IMR-90 (cell line): Measurements from ENCODE around the gene FBXL19. TPM values are rescaled to one million over a fixed set of nuclear protein-coding genes. Genes with fewer than 3 reads are reported as not detected.

ENCODE experiments used
- ATAC-seq: fragments of 200-7000 bp; cut with Tn5 transposase; 2 replicates; pipeline ENCODE4 v1.9.1; 2020; ENCODE audit warnings: low read depth, mild to moderate bottlenecking, moderate library complexity
- BruUV-seq: library from RNA; stranded (reverse); fragments of 400-500 nt; replicated peaks from 2 replicates; lab custom pipeline; 2021; lab: Mats Ljungman, UMichigan
- CTCF ChIA-PET: fragments of 300-600 bp; formaldehyde crosslinking; extraction: SDS; loops from one replicate; lab custom pipeline; 2021; ENCODE audit warnings: antibody characterized with exemption; lab: Yijun Ruan, JAX
- POLR2A ChIA-PET: fragments of 300-600 bp; sonication (Branson Sonifier 250); formaldehyde crosslinking; loops from one replicate; lab custom pipeline; 2022; ENCODE audit warnings: antibody characterized with exemption; ENCODE audit not compliant: unreplicated experiment; lab: Charles Lee
- DNase-seq: peaks from one replicate; pipeline ENCODE4 v3.0.0; 2013
- H2AFZ ChIP-seq: replicated peaks from 2 replicates; pipeline ENCODE3; 2013; ENCODE audit warnings: low read length, mild to moderate bottlenecking; ENCODE audit not compliant: poor library complexity
- H2AK5ac ChIP-seq: 2 replicates; pipeline ENCODE4 v1.6.1; 2013; ENCODE audit warnings: low read depth, low read length, inconsistent platforms
- H2AK9ac ChIP-seq: replicated peaks from 2 replicates; pipeline ENCODE3; 2013; ENCODE audit warnings: mild to moderate bottlenecking, low read depth, low read length, moderate library complexity; ENCODE audit not compliant: poor library complexity
- H2BK120ac ChIP-seq: 2 replicates; pipeline ENCODE4 v1.6.1; 2013; ENCODE audit warnings: low read depth, low read length, inconsistent platforms
- H2BK15ac ChIP-seq: 3 replicates; pipeline ENCODE4 v1.6.1; 2013; ENCODE audit warnings: low read depth, low read length, inconsistent platforms
- H2BK20ac ChIP-seq: 2 replicates; pipeline ENCODE4 v1.6.1; 2013; ENCODE audit warnings: low read depth, mild to moderate bottlenecking, inconsistent platforms, low read length, moderate library complexity
- H2BK5ac ChIP-seq: 2 replicates; pipeline ENCODE4 v1.6.1; 2013; ENCODE audit warnings: mild to moderate bottlenecking, low read depth, low read length, inconsistent platforms; ENCODE audit not compliant: poor library complexity, severe bottlenecking
- H3K14ac ChIP-seq: replicated peaks from 2 replicates; pipeline ENCODE4 v1.6.1; 2013; ENCODE audit warnings: low read depth, low read length, inconsistent platforms
- H3K18ac ChIP-seq: 2 replicates; pipeline ENCODE4 v1.6.1; 2013; ENCODE audit warnings: low read depth, low read length, control low read depth
- H3K23ac ChIP-seq: 2 replicates; pipeline ENCODE4 v1.6.1; 2013; ENCODE audit warnings: low read depth, low read length, inconsistent platforms
- H3K27ac ChIP-seq: 2 replicates; pipeline ENCODE4 v1.5.1; 2013; ENCODE audit warnings: mild to moderate bottlenecking, control low read depth, low read length; ENCODE audit not compliant: insufficient read depth
- H3K27me3 ChIP-seq: 2 replicates; pipeline ENCODE4 v1.6.1; 2013; ENCODE audit warnings: low read length; ENCODE audit not compliant: control insufficient read depth, insufficient read depth
- H3K36me3 ChIP-seq: 2 replicates; pipeline ENCODE4 v1.6.1; 2013; ENCODE audit warnings: low read length, mixed read lengths; ENCODE audit not compliant: control insufficient read depth, insufficient read depth
- H3K4ac ChIP-seq: 2 replicates; pipeline ENCODE4 v1.6.1; 2013; ENCODE audit warnings: low read depth, low read length, inconsistent platforms
- H3K4me1 ChIP-seq: 2 replicates; pipeline ENCODE4 v1.6.1; 2013; ENCODE audit warnings: low read length, mixed read lengths; ENCODE audit not compliant: control insufficient read depth, insufficient read depth
- H3K4me2 ChIP-seq: 2 replicates; pipeline ENCODE4 v1.6.1; 2013; ENCODE audit warnings: low read depth, mild to moderate bottlenecking, control low read depth, low read length, moderate library complexity
- H3K4me3 ChIP-seq: 2 replicates; pipeline ENCODE4 v1.5.1; 2013; ENCODE audit warnings: low read depth, mild to moderate bottlenecking, control low read depth, low read length, moderate library complexity; ENCODE audit not compliant: insufficient read depth
- H3K56ac ChIP-seq: 2 replicates; pipeline ENCODE4 v1.6.1; 2013; ENCODE audit warnings: low read length, inconsistent platforms; ENCODE audit not compliant: insufficient read depth; ENCODE audit errors: extremely low read depth
- H3K79me1 ChIP-seq, 2 experiments: 2 replicates each; pipeline ENCODE4 v1.6.1; 2013; ENCODE audit warnings: low read length in 2 of 2, inconsistent platforms in 1 of 2, low read depth in 1 of 2
- H3K9ac ChIP-seq: 2 replicates; pipeline ENCODE4 v1.6.1; 2013; ENCODE audit warnings: low read depth, low read length, control low read depth
- H3K9me1 ChIP-seq: 2 replicates; pipeline ENCODE4 v1.6.1; 2013; ENCODE audit warnings: low read length, inconsistent platforms; ENCODE audit not compliant: insufficient read depth
- H3K9me3 ChIP-seq: 2 replicates; pipeline ENCODE4 v1.6.1; 2013; ENCODE audit warnings: low read length; ENCODE audit not compliant: control insufficient read depth, insufficient read depth
- H4K20me1 ChIP-seq: 2 replicates; pipeline ENCODE4 v1.6.1; 2013; ENCODE audit warnings: low read length, inconsistent platforms; ENCODE audit not compliant: insufficient read depth
- H4K5ac ChIP-seq: 2 replicates; pipeline ENCODE4 v1.6.1; 2013; ENCODE audit warnings: mild to moderate bottlenecking, low read depth, low read length, control low read depth
- H4K8ac ChIP-seq, 2 experiments: 2 replicates each; pipeline ENCODE4 v1.6.1; 2013; ENCODE audit warnings: low read depth in 2 of 2, low read length in 2 of 2, control low read depth in 1 of 2, inconsistent platforms in 1 of 2
- H4K91ac ChIP-seq: 2 replicates; pipeline ENCODE4 v1.6.1; 2013; ENCODE audit warnings: low read depth, low read length, inconsistent platforms; ENCODE audit not compliant: insufficient read depth
- BHLHE40 ChIP-seq: fragments of 150-350 bp; IDR thresholded peaks from 2 replicates; pipeline ENCODE4 v1.6.1; 2016; ENCODE audit warnings: mild to moderate bottlenecking, low read depth, low read length
- CEBPB ChIP-seq: IDR thresholded peaks from 2 replicates; pipeline ENCODE4 v1.6.1; 2012; ENCODE audit warnings: low read depth, low read length, improper control_type of control experiment
- CHD1 ChIP-seq: IDR thresholded peaks from 2 replicates; pipeline ENCODE4 v1.6.1; 2012; ENCODE audit warnings: low read depth, low read length, improper control_type of control experiment
- ELK1 ChIP-seq: fragments of 150-350 bp; IDR thresholded peaks from 2 replicates; pipeline ENCODE4 v1.6.1; 2016; ENCODE audit warnings: low read depth, mild to moderate bottlenecking, low read length, moderate library complexity, borderline replicate concordance
- MAFK ChIP-seq: IDR thresholded peaks from 2 replicates; pipeline ENCODE4 v1.6.1; 2012; ENCODE audit warnings: low read depth, low read length, improper control_type of control experiment
- MAZ ChIP-seq: IDR thresholded peaks from 2 replicates; pipeline ENCODE4 v1.6.1; 2012; ENCODE audit warnings: low read depth, mild to moderate bottlenecking, low read length, improper control_type of control experiment, moderate library complexity, borderline replicate concordance
- MXI1 ChIP-seq: IDR thresholded peaks from 2 replicates; pipeline ENCODE4 v1.6.1; 2012; ENCODE audit warnings: low read depth, mild to moderate bottlenecking, low read length, moderate library complexity, borderline replicate concordance
- POLR2A ChIP-seq: IDR thresholded peaks from 2 replicates; pipeline ENCODE4 v1.6.1; 2012; ENCODE audit warnings: mild to moderate bottlenecking, low read depth, low read length
- RAD21 ChIP-seq: IDR thresholded peaks from 2 replicates; pipeline ENCODE4 v1.6.1; 2012; ENCODE audit warnings: low read length, improper control_type of control experiment
- RFX5 ChIP-seq: IDR thresholded peaks from 2 replicates; pipeline ENCODE4 v1.8.0; 2012; ENCODE audit warnings: low read depth, mild to moderate bottlenecking, low read length, moderate library complexity
- SMC3 ChIP-seq: fragments of 150-350 bp; IDR thresholded peaks from 2 replicates; pipeline ENCODE4 v1.6.1; 2016; ENCODE audit warnings: low read depth, mild to moderate bottlenecking, antibody characterized with exemption, low read length, moderate library complexity
- WGBS, 2 experiments: methylation state at CpG; one replicate each; pipeline versions ENCODE4 v1.1.5 to v1.1.7; 2013; ENCODE audit warnings: missing lambda C conversion rate in 2 of 2; ENCODE audit not compliant: insufficient read length in 1 of 2; ENCODE audit errors: extremely low coverage in 2 of 2; 5-methylcytosine and 5-hydroxymethylcytosine counted together
- dilution Hi-C: fragments of 300-500 bp; cut with HindIII; formaldehyde crosslinking; loops from one replicate; pipeline ENCODE4 v1.14.3; 2018; ENCODE audit warnings: low sequenced_read_pairs; ENCODE audit not compliant: unreplicated experiment
- in situ Hi-C: fragments of 300-500 bp; cut with MboI; formaldehyde crosslinking; loops from 3 replicates; pipeline ENCODE4 v1.14.3; 2019; ENCODE audit warnings: low sequenced_read_pairs, inconsistent platforms, mixed read lengths
- intact Hi-C: fragments of 100-400 bp; cut with micrococcal nuclease; formaldehyde crosslinking; loops from 2 replicates; pipeline ENCODE4 v1.10.0; 2022
- polyA plus RNA-seq, 3 experiments: library from polyadenylated mRNA; depleted of rRNA; stranded (reverse); fragments of >200 nt; gene quantifications; 2 replicates each; pipeline ENCODE4 v1.2.3, GENCODE V29; 2012; ENCODE audit warnings: low replicate concordance in 1 of 3
- total RNA-seq: library from RNA; depleted of rRNA; stranded (reverse); fragments of >200 nt; gene quantifications from 2 replicates; pipeline ENCODE4 v1.2.3, GENCODE V29; 2012

Gene FBXL19
- total and polyA plus RNA-seq, 2 of the 4 experiments (the other 2 are of a cell fraction): 5.0 to 13.8 TPM

GRCh38 chr16:30987581-30988190 lies 64.3 kb downstream of the FBXL19 start (continued):
- TF ChIP-seq ELK1 (no peak), SMC3 (no peak), MAFK (no peak)

- BruUV-seq: no TSS peak
- in situ Hi-C loops (loop anchor here (10.0 to 25.0 kb wide), 4 partner anchors 95 to 875 kb away; partner anchors contain the start of genes PRSS53 and ZNF843), dilution Hi-C loops (no loop called here), intact Hi-C loops (no loop called here)
- no peak overlapping the region for H3K23ac ChIP-seq
- no peak overlapping the region for H4K91ac ChIP-seq
- H4K8ac ChIP-seq: no peak overlapping the region
- POLR2A ChIA-PET: no interaction called here
- peaks cover 8% of the 10 kb centered on the region for H3K4me1 ChIP-seq
- no peak overlapping the region for H3K14ac ChIP-seq
- H2AK5ac ChIP-seq: no peak overlapping the region
- H3K9ac ChIP-seq: no peak overlapping the region
- no peaks in the 10 kb centered on the region for H3K9me3 ChIP-seq
- no peak overlapping the region for H3K56ac ChIP-seq
- H3K18ac ChIP-seq: no peak overlapping the region
- H3K36me3 ChIP-seq: peaks cover 5% of the 10 kb centered on the region; the same call in 1 of the 2 replicates
- no peak overlapping the region for H4K5ac ChIP-seq
- no peaks in the 10 kb centered on the region for H3K27me3 ChIP-seq
- H2BK5ac ChIP-seq: no peak overlapping the region
- no peaks in the 10 kb centered on the region; the same call in none of the 2 replicates for H3K9me1 ChIP-seq
- H3K4ac ChIP-seq: no peak overlapping the region
- no peak overlapping the region for H3K27ac ChIP-seq
- ATAC-seq: no peak
- TF ChIP-seq RFX5: no peak
- no peak for TF ChIP-seq POLR2A
- no peak for TF ChIP-seq MXI1
- no peak for TF ChIP-seq MAZ
- no peak for TF ChIP-seq BHLHE40
- no peak for TF ChIP-seq SMC3
- no peak for TF ChIP-seq ELK1
- TF ChIP-seq CHD1: no peak
- no peak for TF ChIP-seq RAD21
- TF ChIP-seq CEBPB: no peak
- H2BK120ac ChIP-seq: no peak overlapping the region
- H2BK15ac ChIP-seq: no peak overlapping the region
- peaks cover 0 to 16% of the 10 kb centered on the region in 2 experiments; a peak in 2 of 4 replicates for H3K79me1 ChIP-seq
- WGBS, 2 experiments: 91% methylated on average over 16 of the region's 23 CpGs; no CpG with 5 or more reads in 1 of the 2 experiments
- peak overlapping the region; percentile 32 for H2AFZ ChIP-seq
- CTCF ChIA-PET: no interaction called here
- no peak for DNase-seq
- no peak overlapping the region for H3K4me3 ChIP-seq
- no peaks in the 10 kb centered on the region for H4K20me1 ChIP-seq
- H2BK20ac ChIP-seq: no peak overlapping the region
- H2AK9ac ChIP-seq: peak overlapping the region; percentile 31
- no peak overlapping the region for H3K4me2 ChIP-seq
Observed at GRCh38 chr16:30989469-30990047, 66.2 kb downstream of the FBXL19 start.
